Bronchial epithelial cell (primary cell): ENCODE results near the gene GHSR. TPM values are rescaled to one million over a fixed set of nuclear protein-coding genes. Genes with fewer than 3 reads are reported as not detected.

Experiments
- DNase-seq: peaks from one replicate; pipeline ENCODE4 v3.0.0-alpha.2; 2010; ENCODE audit warnings: low read depth
- FAIRE-seq: peaks from 2 replicates; lab custom pipeline; 2011; peaks lifted over from hg19 to GRCh38; lab: Jason Lieb, UNC
- H3K27me3 ChIP-seq: 2 replicates; pipeline ENCODE4 v1.5.1; 2011; ENCODE audit warnings: low read length; ENCODE audit not compliant: control insufficient read depth, insufficient read depth
- H3K36me3 ChIP-seq: 2 replicates; pipeline ENCODE4 v1.5.1; 2011; ENCODE audit warnings: low read length; ENCODE audit not compliant: control insufficient read depth, insufficient read depth
- H3K4me3 ChIP-seq: 2 replicates; pipeline ENCODE4 v1.5.1; 2011; ENCODE audit warnings: mild to moderate bottlenecking, low read depth, low read length, control low read depth
- CTCF ChIP-seq: IDR thresholded peaks from 2 replicates; pipeline ENCODE4 v1.5.1; 2011; ENCODE audit warnings: mild to moderate bottlenecking, moderate library complexity, low read length, control low read depth, inconsistent platforms; ENCODE audit not compliant: insufficient read depth, severe bottlenecking
- total RNA-seq: library from RNA; depleted of rRNA; stranded (reverse); fragments of >200 nt; gene quantifications from 2 replicates; pipeline ENCODE4 v1.2.1, GENCODE V29; 2014

The GHSR gene
- total RNA-seq, 1 donor from 2014 or later, result not detected

GRCh38 chr3:172397716-172398405, 50.4 kb downstream of the GHSR start:
- H3K27me3 ChIP-seq, result no peaks in the 10 kb centered on the region
- no peak for FAIRE-seq
- no peak for TF ChIP-seq CTCF
- peaks cover 1% of the 10 kb centered on the region for H3K36me3 ChIP-seq
- no peak overlapping the region for H3K4me3 ChIP-seq
- peak; percentile 79 for DNase-seq

- DNase-seq (no peak), FAIRE-seq (no peak)
- H3K36me3 ChIP-seq, result peaks cover 1% of the 10 kb centered on the region
- H3K4me3 ChIP-seq, result no peak overlapping the region
- no peak for TF ChIP-seq CTCF
- H3K27me3 ChIP-seq, result no peaks in the 10 kb centered on the region
These were observed 51.9 kb downstream of the GHSR start for GRCh38 chr3:172396400-172396799.

GRCh38 chr3:172394692-172395091, 53.6 kb downstream of the GHSR start:
- TF ChIP-seq CTCF, result no peak
- Histone ChIP-seq H3K36me3 (peaks cover 1% of the 10 kb centered on the region), H3K4me3 (no peak overlapping the region), H3K27me3 (no peaks in the 10 kb centered on the region)
- no peak for DNase-seq
- no peak for FAIRE-seq

Other genes starting within 250 kb of the GHSR start
- gene TNFSF10, start 75.0 kb upstream of the GHSR start, total RNA-seq, result 15.5 and 24.6 TPM in 2 replicates